Activated CD8-positive, alpha-beta memory T cell treated with anti-CD3 and anti-CD28 coated beads for 36 hours (primary cell): ENCODE results near the gene FUOM. TPM values are rescaled to one million over a fixed set of nuclear protein-coding genes. Genes with fewer than 3 reads are reported as not detected.

ENCODE experiments used
- CTCF ChIA-PET: fragments of 350-600 bp; sonication (Branson Sonifier 250); formaldehyde crosslinking; loops from one replicate; lab custom pipeline; 2021; ENCODE audit warnings: antibody characterized with exemption; lab: Charles Lee
- POLR2A ChIA-PET: fragments of 350-600 bp; sonication (Branson Sonifier 250); formaldehyde crosslinking; loops from one replicate; lab custom pipeline; 2021; ENCODE audit warnings: antibody characterized with exemption; lab: Charles Lee
- total RNA-seq, 2 experiments: library from RNA; stranded (reverse); gene quantifications; one replicate each; pipeline ENCODE4 v1.2.3, GENCODE V29; 2021

The FUOM gene
- total RNA-seq, 2 experiments from 2014 or later: 31.2 to 33.7 TPM

DNA sequence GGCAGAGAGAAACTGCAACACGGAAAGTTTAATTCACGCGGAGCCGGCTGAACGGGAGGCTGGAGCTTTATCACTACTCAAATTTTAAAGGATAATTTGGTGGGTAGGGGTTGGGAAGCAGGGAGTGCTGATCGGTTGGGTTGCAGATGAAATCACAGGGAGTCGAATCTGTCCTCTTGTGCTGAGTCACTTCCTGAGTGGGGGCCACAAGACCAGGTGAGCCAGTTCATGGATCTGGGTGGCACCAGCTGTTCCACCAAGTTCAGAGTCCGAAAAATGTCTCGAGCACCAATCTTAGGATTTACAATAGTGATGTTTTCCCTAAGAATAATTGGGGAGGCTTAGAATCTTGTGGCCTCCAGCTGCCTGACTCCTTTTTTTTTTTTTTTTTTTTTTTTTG is 14.3 kb downstream of the FUOM start:
- ChIA-PET CTCF (interaction anchor here (1.1 kb wide), 1 partner anchor 11 kb away, joined by 3 read pairs; no protein-coding TSS in a partner anchor), POLR2A (interaction anchor here (0.7 kb wide), 1 partner anchor 47 kb away, joined by 4 read pairs; no protein-coding TSS in a partner anchor)

DNA sequence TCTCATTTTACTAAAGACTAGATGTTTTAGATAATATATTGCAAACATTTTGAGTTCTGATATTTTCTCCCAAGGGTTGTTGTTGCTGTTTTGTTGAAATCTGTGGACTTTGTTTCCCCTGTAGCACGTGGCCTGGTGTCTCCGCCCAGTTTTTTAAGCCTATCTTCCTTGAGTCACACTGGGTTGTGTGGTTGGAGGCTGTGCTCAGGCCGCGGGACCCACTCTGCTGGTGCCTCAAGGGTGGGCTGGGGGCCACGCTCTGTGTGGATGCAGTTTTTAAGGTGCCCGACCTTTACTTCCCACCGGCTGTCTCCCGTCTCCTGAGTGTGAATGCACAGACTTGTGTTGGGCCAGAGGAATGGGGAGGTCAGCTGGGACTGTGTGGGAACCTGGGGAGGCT is 14.9 kb downstream of the FUOM start:
- ChIA-PET POLR2A (no interaction called here), CTCF (no interaction called here)

DNA sequence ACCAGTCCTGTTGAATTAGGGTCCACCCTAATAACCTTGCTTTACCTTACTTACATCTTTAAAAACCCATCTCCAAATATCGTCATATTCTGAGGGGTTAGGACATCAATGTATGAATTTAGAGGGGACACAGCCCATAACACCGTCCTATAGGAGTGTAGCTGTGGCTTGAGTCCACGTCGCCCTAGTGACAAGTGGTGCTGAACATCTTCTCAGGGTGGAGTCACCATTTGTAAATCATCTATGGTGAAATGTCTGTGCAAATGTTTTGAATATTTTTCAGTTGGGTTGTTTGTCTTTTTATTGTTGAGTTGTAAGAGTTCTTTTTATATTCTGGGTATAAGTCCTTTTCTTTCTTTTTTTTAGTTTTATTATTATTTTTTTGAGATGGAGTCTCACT is 15.8 kb downstream of the FUOM start:
- ChIA-PET POLR2A (no interaction called here), CTCF (interaction anchor here (0.7 to 2.1 kb wide), 2 partner anchors 12 to 16 kb away, joined by 4 to 7 read pairs; partner anchors contain the start of gene FUOM)

DNA sequence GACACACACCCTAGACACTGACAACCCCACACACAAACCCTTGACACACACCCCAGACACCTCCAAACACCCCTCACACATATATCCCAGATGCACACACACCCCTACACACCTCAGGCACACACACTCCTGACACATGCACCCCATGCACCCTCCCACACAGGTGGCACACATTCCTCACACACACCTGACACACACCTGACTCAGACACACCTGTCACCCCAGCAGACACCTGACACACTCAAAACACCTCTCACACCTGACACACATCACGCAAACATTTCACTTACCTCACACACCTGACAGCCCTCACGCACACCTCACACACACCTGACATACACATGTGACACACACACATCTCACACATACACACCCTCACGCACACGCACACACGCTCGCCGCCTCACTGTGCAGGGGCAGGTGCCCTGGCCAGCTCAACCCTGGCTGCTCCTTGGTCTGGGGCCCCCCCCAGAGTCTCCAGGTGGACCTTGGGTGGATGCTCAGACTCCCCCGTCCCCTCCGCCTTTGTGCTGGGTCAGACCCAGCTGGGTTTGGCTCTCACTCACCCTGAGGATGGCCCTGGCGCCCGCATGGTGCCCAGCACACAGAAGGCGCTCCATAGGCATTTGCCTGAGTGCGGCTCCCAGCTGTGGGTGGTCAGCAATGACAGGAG is 18.0 kb downstream of the FUOM start:
- ChIA-PET CTCF (interaction anchor here (2.1 kb wide), 1 partner anchor 10 kb away, joined by 7 read pairs; no protein-coding TSS in a partner anchor), POLR2A (no interaction called here)

DNA sequence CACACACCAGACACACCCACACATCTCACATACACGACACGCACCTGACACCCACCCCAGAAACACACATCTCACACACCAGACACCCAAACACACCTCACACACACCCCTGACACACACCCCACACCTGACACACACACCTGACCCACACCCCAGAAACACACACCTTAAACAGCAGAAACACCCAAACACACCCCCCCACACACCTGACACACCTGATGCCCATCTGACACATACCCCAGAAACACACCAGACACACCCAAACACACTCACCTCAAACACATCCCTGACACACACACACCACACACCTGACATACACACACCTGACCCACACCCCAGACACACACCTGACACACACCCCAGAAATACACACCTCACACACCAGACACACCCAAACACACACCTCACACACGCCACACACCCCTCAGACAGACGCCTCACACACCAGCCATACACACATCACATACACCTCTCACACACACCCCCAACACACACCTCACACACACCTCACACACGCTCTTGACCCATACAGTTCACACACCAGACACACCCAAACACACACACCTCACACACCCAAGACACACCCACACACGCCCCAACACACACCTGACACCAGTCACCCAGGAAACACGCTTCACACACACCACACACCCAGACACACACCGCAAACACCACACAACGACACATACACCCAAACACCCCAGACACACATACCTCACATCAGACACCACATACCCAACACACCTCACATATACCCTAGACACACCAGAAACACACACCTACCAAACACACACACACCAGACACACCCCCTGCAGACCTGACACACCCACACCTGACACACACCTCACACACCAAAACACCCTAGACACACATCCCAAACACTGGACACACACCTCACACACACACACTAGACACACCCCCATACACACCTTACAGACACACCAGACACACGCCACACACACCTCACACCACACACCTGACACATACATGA is 19.4 kb downstream of the FUOM start:
- CTCF ChIA-PET: no interaction called here
- POLR2A ChIA-PET: no interaction called here

DNA sequence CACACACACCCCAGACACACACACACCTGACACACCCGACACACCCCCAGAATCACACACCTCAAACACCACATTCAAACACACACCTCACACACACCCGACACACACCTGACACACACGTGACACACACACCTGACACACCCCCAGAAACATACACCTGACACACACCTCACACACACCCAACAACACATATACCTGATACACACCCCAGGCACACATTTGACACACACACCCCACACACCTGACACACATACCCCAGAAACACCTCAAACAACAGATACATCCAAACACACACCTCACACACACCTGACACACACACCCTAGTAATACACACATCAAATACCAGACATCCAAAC is 20.5 kb downstream of the FUOM start:
- CTCF ChIA-PET: no interaction called here
- POLR2A ChIA-PET: no interaction called here

DNA sequence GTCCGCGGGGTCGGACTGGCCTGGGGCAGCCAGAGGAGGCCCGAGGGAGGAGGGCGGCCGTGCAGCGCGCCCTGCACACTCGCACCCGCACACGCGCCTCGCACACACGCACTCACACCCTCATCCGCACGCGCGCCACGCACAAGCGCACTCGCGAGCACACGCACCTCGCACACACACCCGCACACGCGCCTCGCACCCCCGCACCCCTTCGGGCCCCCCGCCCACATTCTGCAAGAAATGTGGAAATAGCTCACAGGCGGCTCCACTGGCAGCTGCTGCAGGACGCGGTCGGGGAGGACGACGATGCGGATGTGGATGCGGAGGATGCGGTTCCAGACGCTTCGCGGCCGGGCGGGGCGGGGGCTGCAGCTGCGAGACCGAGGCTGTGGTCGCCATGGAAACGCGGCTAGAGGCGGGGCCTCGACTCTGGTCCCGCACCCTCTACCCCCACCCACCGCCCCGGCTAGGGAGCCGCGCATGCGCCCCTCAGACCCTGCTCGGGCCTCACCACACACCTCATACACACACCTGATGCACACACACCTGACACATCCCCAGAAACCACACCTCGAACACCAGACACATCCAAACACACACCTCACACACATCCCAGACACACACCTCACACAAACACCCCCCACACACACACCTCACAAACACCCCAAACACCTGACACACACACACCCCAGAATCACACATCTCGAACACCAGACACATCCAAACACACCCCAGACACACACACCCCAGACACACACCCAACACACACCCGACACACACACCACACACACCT is 21.0 kb downstream of the FUOM start, which contains the start of gene CALY:
TSS of gene CALY (minus strand) at position 320 of the 793 bp plus-strand sequence. CDS start 7,907 bp downstream, outside the sequence.
- ChIA-PET CTCF (interaction anchor here (2.0 kb wide), 1 partner anchor 19 kb away, joined by 4 read pairs; no protein-coding TSS in a partner anchor), POLR2A (no interaction called here)

DNA sequence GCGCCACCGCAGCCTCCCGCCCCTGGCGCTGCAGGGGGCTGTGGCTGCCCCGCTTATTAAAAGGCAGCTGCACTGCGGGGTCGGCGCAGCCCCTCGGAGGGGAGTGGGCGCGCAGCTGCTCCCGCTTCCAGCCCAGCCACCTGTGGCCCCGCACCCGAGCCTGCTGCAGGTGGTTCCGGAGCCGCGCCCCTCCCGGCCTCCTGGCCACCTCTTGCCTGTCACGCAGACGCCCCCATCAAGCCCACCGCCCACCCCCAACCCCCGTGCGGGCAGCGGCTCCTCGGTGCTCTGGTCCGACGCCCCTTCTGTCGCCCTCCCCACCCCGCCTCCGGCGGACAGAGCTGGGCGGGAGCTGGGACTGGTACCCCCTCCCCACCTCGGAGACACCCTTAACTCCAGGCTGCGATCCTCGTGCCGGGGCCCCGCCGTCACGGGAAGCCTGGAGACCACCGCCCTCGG is 21.7 kb downstream of the FUOM start:
- ChIA-PET POLR2A (interaction anchor here (0.5 kb wide), 1 partner anchor 15 kb away, joined by 5 read pairs; no protein-coding TSS in a partner anchor), CTCF (interaction anchor here (2.0 kb wide), 1 partner anchor 19 kb away, joined by 4 read pairs; no protein-coding TSS in a partner anchor)

DNA sequence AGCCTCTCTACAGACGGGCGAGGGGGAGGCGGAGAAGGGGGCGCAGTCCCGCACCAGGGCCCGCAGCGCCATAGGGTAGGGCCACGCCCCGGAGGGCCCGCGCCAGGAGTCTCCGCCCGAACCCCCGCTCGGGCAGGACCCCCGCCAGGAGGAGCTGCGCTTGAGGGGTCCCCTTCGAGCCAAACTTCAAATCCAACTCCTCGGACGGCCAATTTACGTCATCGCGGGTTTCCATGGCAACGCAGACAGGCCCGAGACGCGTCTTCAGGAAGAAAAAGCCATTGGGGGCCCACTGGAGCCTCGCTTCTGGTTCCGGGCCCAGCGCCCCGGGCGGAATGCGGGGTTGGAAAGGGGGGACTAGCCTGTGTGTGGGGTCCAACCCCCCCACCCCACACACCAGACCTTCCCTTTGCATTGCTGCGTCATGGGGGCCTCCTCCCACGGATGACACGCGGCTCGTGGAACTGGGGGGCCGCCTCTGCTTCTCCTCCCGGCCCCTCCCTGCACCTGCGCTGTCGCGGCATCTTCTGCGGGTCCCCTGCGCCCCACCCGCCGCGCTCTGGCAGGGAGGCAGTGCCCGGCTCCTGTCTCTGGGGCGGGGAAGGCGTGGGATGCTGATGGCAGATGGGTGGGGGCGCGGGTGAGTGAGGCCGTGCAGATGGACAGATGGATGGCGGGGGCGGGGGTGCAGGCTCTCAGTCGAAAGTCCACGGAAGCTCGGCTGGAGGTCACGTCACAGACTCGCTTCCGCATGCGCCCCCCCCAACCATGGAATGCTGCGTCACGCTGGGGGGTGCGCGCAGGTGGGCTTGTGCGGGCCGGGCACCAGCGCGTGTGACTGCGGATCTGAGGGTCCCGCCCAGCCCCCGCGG is 22.3 kb downstream of the FUOM start:
- ChIA-PET CTCF (interaction anchor here (2.0 kb wide), 1 partner anchor 20 kb away, joined by 4 read pairs; no protein-coding TSS in a partner anchor), POLR2A (interaction anchor here (0.5 to 0.7 kb wide), 2 partner anchors 16 to 43 kb away, joined by 5 read pairs; no protein-coding TSS in a partner anchor)

DNA sequence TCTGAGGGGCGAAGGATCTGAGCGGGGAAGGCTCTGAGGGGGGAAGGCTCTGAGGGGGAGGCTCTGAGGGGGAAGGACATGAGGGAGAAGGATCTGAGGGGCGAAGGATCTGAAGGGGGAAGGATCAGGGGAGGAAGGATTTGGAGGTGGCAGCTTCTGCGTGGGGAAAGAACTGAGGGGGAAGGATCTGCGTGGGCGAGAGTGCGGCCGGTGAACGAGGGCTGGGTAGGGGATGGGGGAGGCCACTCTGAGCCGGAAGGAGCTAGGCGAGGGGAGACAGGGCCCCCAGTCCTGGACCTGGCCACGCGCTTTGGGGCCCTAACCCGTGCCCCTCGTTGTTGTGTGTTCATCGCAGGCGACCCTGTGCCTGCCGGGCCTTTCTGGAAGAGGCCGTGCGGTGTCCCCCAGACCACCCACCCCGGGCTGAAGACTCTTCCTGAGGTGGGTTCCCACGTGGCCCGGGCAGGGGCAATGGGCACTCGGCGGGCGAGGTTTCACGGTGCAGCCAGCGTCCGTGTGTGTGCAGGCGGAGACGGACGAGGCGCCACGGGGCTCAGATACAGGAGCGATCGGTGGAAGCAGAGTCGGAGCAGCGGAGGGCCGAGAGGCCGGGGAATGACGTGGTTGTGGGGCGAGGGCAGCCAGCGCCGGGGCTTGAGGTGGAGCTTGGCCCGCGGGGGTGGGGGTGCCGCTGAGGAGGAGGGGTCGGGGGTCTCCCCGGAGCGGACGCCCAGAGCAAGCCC is 23.1 kb downstream of the FUOM start:
- POLR2A ChIA-PET: interaction anchor here (0.7 kb wide), 1 partner anchor 42 kb away, joined by 5 read pairs; no protein-coding TSS in a partner anchor
- CTCF ChIA-PET: no interaction called here

DNA sequence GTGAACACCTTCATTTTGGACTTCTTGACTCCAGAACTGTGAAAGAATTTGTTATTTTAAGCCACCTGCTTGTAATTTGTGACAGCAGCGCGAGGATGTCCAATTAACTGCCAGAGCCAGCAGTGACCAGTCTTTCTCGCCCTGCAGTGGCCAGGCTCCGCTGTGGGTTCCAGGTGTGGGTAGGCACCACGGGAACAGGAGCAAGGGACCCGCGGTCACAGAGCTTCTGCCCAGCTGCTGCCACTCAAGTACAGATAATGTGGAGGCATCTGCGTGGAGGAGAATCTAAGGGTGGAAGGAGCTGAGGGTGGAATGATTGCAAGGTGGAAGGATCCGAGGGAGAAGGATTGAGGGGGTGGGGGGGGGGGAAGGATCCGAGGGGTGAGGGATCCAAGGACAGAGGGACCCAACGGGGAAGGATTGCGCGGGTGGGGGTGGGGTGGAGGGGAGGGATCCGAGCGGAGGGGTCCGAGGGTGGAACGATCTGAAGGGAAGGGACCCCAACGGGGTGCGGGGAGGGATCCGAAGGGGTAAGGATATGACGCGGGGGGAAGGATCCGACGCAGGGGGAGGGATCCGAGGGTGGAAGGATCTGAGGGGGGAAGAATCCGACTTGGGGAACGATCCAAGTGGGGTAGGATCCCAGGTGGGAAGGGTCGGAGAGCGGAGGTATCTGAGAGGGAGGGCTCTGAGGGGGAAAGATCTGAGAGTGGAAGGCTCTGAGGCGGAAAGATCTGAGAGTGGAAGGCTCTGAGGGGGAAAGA is 24.7 kb downstream of the FUOM start:
- ChIA-PET CTCF (no interaction called here), POLR2A (no interaction called here)

DNA sequence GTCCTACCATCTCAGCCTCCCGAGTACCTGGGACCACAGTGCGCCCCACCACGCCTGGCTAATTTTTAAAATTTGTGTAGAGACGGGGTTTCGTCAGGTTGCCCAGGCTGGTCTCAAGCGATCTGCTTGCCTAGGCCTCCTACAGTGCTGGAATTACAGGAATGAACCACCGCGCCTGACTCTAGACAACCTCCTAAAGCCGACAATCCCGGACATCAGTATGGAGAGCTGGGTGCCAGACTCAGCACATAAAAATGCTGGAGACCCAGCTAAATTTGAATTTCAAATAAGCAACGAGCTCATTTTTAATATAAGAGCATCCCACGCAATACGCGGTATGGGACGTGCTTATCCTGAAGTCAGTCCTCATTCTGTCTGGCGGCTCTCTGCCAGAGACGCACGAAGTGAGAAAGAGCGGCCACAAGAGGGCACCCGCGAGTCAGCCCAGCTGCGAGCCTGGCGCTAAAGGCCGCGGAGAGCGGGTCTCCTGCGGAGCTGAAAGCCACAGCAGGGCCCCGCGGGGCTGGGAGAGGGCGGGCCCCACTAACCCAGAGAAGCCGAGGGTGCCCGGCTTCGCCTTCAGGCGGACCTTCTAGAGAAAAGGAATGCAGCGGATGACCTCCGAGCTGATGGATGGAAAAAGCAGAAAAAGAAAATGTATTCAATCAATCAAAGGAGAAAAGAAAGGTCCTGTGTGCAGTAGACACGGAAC is 28.2 kb downstream of the FUOM start:
- POLR2A ChIA-PET: interaction anchor here (0.6 to 0.7 kb wide), 2 partner anchors 27 to 55 kb away, joined by 3 read pairs; no protein-coding TSS in a partner anchor
- CTCF ChIA-PET: interaction anchor here (0.6 to 2.1 kb wide), 27 partner anchors 8 to 190 kb away, joined by 3 to 16 read pairs (median 5); partner anchors contain the start of genes ECHS1, FUOM, PAOX and PRAP1

DNA sequence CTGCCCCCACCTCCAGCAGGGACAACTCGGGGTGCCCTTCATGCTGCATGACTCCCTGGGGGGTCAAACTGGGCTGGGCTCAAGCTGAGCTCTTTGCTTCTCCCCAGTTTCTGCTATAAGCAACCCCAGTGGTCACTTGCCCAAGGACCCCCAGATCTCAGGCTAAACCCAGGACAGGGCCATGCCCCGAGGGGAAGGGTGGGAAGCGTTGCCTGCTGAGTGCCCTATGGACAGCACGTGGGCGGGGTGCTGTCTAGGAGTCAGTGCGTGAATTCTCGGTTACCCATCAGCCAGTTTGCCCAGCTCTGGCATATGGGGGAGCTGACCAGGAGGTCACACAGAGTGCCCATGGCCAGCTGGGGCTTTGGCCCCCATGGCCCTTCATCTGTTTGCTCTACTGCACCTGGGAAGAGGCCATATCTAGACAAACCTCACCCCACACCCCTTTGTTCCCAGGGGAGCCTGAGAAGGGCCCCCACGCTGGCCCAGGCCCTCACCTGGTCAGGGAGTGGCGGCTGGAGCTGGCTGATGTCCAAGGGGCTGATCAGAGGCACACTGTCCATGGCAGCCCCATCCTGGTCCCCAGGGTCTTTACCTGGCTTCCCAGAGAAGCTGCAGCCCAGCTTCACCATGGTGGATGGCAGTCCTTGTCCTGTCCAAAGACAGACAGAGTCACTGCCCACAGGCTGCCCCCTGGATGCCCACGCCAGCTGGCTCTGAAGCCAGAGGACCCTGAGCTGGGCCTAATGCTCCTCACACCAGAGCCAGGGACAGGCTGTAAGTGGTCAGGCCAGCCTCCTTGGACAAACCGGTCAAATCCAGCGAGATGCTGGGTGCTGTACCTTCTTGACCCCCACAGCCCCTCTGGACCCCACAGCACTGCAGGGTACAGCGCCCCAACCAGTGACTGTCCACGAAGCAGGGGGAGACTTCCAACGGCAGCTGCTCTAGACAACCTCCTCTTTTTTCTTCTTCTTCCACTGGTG is 29.2 kb downstream of the FUOM start:
- POLR2A ChIA-PET: interaction anchor here (0.7 kb wide), 1 partner anchor 54 kb away, joined by 3 read pairs; no protein-coding TSS in a partner anchor
- CTCF ChIA-PET: interaction anchor here (0.6 to 2.1 kb wide), 25 partner anchors 7 to 191 kb away, joined by 3 to 16 read pairs (median 6); partner anchors contain the start of genes ECHS1, FUOM, PAOX and PRAP1
